IMR-90 (cell line): Measurements from ENCODE around the gene WDR74.

Experiments used
- BHLHE40 ChIP-seq: fragments of 150-350 bp; IDR thresholded peaks from 2 replicates; pipeline ENCODE4 v1.6.1; 2016; ENCODE audit warnings: mild to moderate bottlenecking, low read depth, low read length
- CEBPB ChIP-seq: IDR thresholded peaks from 2 replicates; pipeline ENCODE4 v1.6.1; 2012; ENCODE audit warnings: low read depth, low read length, improper control_type of control experiment
- ELK1 ChIP-seq: fragments of 150-350 bp; IDR thresholded peaks from 2 replicates; pipeline ENCODE4 v1.6.1; 2016; ENCODE audit warnings: low read depth, mild to moderate bottlenecking, low read length, moderate library complexity, borderline replicate concordance
- FOS ChIP-seq: fragments of 150-350 bp; IDR thresholded peaks from 2 replicates; pipeline ENCODE4 v1.6.1; 2016; ENCODE audit warnings: low read depth, low read length
- MAFK ChIP-seq: IDR thresholded peaks from 2 replicates; pipeline ENCODE4 v1.6.1; 2012; ENCODE audit warnings: low read depth, low read length, improper control_type of control experiment
- MAZ ChIP-seq: IDR thresholded peaks from 2 replicates; pipeline ENCODE4 v1.6.1; 2012; ENCODE audit warnings: low read depth, mild to moderate bottlenecking, low read length, improper control_type of control experiment, moderate library complexity, borderline replicate concordance
- POLR2A ChIP-seq: IDR thresholded peaks from 2 replicates; pipeline ENCODE4 v1.6.1; 2012; ENCODE audit warnings: mild to moderate bottlenecking, low read depth, low read length
- RAD21 ChIP-seq: IDR thresholded peaks from 2 replicates; pipeline ENCODE4 v1.6.1; 2012; ENCODE audit warnings: low read length, improper control_type of control experiment
- RCOR1 ChIP-seq: IDR thresholded peaks from 2 replicates; pipeline ENCODE4 v1.6.1; 2012; ENCODE audit warnings: mild to moderate bottlenecking, low read length, improper control_type of control experiment; ENCODE audit not compliant: insufficient replicate concordance
- RFX5 ChIP-seq: IDR thresholded peaks from 2 replicates; pipeline ENCODE4 v1.8.0; 2012; ENCODE audit warnings: low read depth, mild to moderate bottlenecking, low read length, moderate library complexity
- SMC3 ChIP-seq: fragments of 150-350 bp; IDR thresholded peaks from 2 replicates; pipeline ENCODE4 v1.6.1; 2016; ENCODE audit warnings: low read depth, mild to moderate bottlenecking, antibody characterized with exemption, low read length, moderate library complexity
- TF ChIP-seq, protein P1 (sequence below): conservative IDR thresholded peaks from 2 replicates; pipeline ENCODE4 v1.5.1; 2012; ENCODE audit warnings: mild to moderate bottlenecking, low read depth, low read length, improper control_type of control experiment

GRCh38 chr11:62787005-62787759, 52.2 kb downstream of the WDR74 start, which contains the start of gene TMEM179B:
- no peak for TF ChIP-seq MAFK
- TF ChIP-seq, protein P1, sequence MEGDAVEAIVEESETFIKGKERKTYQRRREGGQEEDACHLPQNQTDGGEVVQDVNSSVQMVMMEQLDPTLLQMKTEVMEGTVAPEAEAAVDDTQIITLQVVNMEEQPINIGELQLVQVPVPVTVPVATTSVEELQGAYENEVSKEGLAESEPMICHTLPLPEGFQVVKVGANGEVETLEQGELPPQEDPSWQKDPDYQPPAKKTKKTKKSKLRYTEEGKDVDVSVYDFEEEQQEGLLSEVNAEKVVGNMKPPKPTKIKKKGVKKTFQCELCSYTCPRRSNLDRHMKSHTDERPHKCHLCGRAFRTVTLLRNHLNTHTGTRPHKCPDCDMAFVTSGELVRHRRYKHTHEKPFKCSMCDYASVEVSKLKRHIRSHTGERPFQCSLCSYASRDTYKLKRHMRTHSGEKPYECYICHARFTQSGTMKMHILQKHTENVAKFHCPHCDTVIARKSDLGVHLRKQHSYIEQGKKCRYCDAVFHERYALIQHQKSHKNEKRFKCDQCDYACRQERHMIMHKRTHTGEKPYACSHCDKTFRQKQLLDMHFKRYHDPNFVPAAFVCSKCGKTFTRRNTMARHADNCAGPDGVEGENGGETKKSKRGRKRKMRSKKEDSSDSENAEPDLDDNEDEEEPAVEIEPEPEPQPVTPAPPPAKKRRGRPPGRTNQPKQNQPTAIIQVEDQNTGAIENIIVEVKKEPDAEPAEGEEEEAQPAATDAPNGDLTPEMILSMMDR: peak; percentile 74
- TF ChIP-seq BHLHE40: no peak
- peak; percentile 92 for TF ChIP-seq RCOR1
- peak; percentile 81 for TF ChIP-seq POLR2A
- peak; percentile 57 for TF ChIP-seq RAD21
- no peak for TF ChIP-seq CEBPB
- peak; percentile 91; the same call in 1 of the 2 replicates for TF ChIP-seq MAZ
- TF ChIP-seq FOS: 0 out of 2 replicates have a peak, but pooled peaks have one; percentile 7
- no peak for TF ChIP-seq RFX5
- no peak for TF ChIP-seq SMC3
- no peak for TF ChIP-seq ELK1
